ENCODE data around the gene NKAPL. TPM values are rescaled to one million over a fixed set of nuclear protein-coding genes. Genes with fewer than 3 reads are reported as not detected.

Gene NKAPL
- total RNA-seq, 2 experiments from 2014 or later: 0.12 TPM; not detected in 1

- peak within 1 kb of the TSS; percentile 81 for H3K27ac Mint-ChIP-seq
- ChIA-PET CTCF (no interaction called here), POLR2A (no interaction called here)
- peaks cover 5% of the 10 kb centered on the region for H3K36me3 Mint-ChIP-seq (ENCODE audit: low read depth)
- H3K9me3 Mint-ChIP-seq: no peaks in the 10 kb centered on the region
- peak; percentile 25 for DNase-seq
- H3K27me3 Mint-ChIP-seq: peaks cover 42% of the 10 kb centered on the region
- H3K4me1 Mint-ChIP-seq: peaks cover 36% of the 10 kb centered on the region
- H3K4me3 Mint-ChIP-seq: peak within 1 kb of the TSS; percentile 79
Observed at GRCh38 chr6:28225056-28225834, 33.9 kb upstream of the NKAPL start, which contains the start of gene ZSCAN9. TSS of gene ZSCAN9 (plus strand) at chr6:28225275. CDS start at chr6:28227085, 1,810 bp downstream.

GRCh38 chr6:28226460-28226859, 32.6 kb upstream of the NKAPL start:
- no peak for DNase-seq
- Mint-ChIP-seq H3K9me3 (no peaks in the 10 kb centered on the region), H3K4me3 (no peak overlapping the region), H3K27ac (no peak overlapping the region), H3K27me3 (peaks cover 33% of the 10 kb centered on the region), H3K36me3 (ENCODE audit: low read depth) (peaks cover 5% of the 10 kb centered on the region), H3K4me1 (peaks cover 36% of the 10 kb centered on the region)
- ChIA-PET POLR2A (interaction anchor here (0.6 kb wide), 1 partner anchor 28 kb away, joined by 3 read pairs; no protein-coding TSS in a partner anchor), CTCF (no interaction called here)

- Mint-ChIP-seq H3K9me3 (peaks cover 8% of the 10 kb centered on the region), H3K4me1 (peaks cover 13% of the 10 kb centered on the region), H3K36me3 (ENCODE audit: low read depth) (peaks cover 6% of the 10 kb centered on the region), H3K27ac (no peak overlapping the region), H3K4me3 (no peak overlapping the region), H3K27me3 (no peaks in the 10 kb centered on the region)
- DNase-seq: no peak
- CTCF ChIA-PET: no interaction called here
- POLR2A ChIA-PET: no interaction called here
Observed at GRCh38 chr6:28232785-28233184, 26.3 kb upstream of the NKAPL start.

- Mint-ChIP-seq H3K27ac (no peak overlapping the region), H3K4me1 (no peaks in the 10 kb centered on the region), H3K9me3 (peaks cover 11% of the 10 kb centered on the region), H3K27me3 (no peaks in the 10 kb centered on the region), H3K36me3 (ENCODE audit: low read depth) (peaks cover 6% of the 10 kb centered on the region), H3K4me3 (no peak overlapping the region)
- ChIA-PET CTCF (no interaction called here), POLR2A (no interaction called here)
- no peak for DNase-seq
Observed at GRCh38 chr6:28235912-28236452, 23.1 kb upstream of the NKAPL start.

- POLR2A ChIA-PET: no interaction called here
- CTCF ChIA-PET: no interaction called here
Observed at GRCh38 chr6:28239636-28240035, 19.5 kb upstream of the NKAPL start.

GRCh38 chr6:28240471-28240870, 18.6 kb upstream of the NKAPL start:
- POLR2A ChIA-PET: no interaction called here

More at GRCh38 chr6:28239636-28240035, 19.5 kb upstream of the NKAPL start:
- H3K27ac Mint-ChIP-seq: no peak overlapping the region
- no peak overlapping the region for H3K4me3 Mint-ChIP-seq
- H3K27me3 Mint-ChIP-seq: no peaks in the 10 kb centered on the region
- H3K36me3 Mint-ChIP-seq (ENCODE audit: low read depth): peaks cover 8% of the 10 kb centered on the region
- H3K9me3 Mint-ChIP-seq: peaks cover 2% of the 10 kb centered on the region
- no peaks in the 10 kb centered on the region for H3K4me1 Mint-ChIP-seq
- DNase-seq: no peak

GRCh38 chr6:28243946-28244345, 15.2 kb upstream of the NKAPL start:
- Mint-ChIP-seq H3K27ac (no peak overlapping the region), H3K4me3 (no peak overlapping the region), H3K4me1 (peaks cover 3% of the 10 kb centered on the region), H3K36me3 (ENCODE audit: low read depth) (peaks cover 46% of the 10 kb centered on the region), H3K9me3 (no peaks in the 10 kb centered on the region), H3K27me3 (no peaks in the 10 kb centered on the region)
- POLR2A ChIA-PET: no interaction called here
- DNase-seq: no peak
- CTCF ChIA-PET: interaction anchor here (0.5 kb wide), 1 partner anchor 47 kb away, joined by 3 read pairs; no protein-coding TSS in a partner anchor

More at GRCh38 chr6:28240471-28240870, 18.6 kb upstream of the NKAPL start:
- Mint-ChIP-seq H3K4me1 (no peaks in the 10 kb centered on the region), H3K9me3 (peaks cover 2% of the 10 kb centered on the region), H3K27me3 (no peaks in the 10 kb centered on the region), H3K36me3 (ENCODE audit: low read depth) (peaks cover 16% of the 10 kb centered on the region), H3K4me3 (no peak overlapping the region), H3K27ac (no peak overlapping the region)
- CTCF ChIA-PET: no interaction called here
- DNase-seq: no peak

- POLR2A ChIA-PET: no interaction called here
- CTCF ChIA-PET: no interaction called here
- Mint-ChIP-seq H3K27ac (no peak overlapping the region), H3K4me3 (no peak overlapping the region), H3K27me3 (no peaks in the 10 kb centered on the region), H3K36me3 (ENCODE audit: low read depth) (peaks cover 47% of the 10 kb centered on the region), H3K4me1 (peaks cover 11% of the 10 kb centered on the region), H3K9me3 (no peaks in the 10 kb centered on the region)
- no peak for DNase-seq
Observed at GRCh38 chr6:28245206-28245941, 13.7 kb upstream of the NKAPL start.

GRCh38 chr6:28248916-28249315, 10.2 kb upstream of the NKAPL start:
- DNase-seq: no peak
- H3K27me3 Mint-ChIP-seq: no peaks in the 10 kb centered on the region
- no peak overlapping the region for H3K4me3 Mint-ChIP-seq
- H3K27ac Mint-ChIP-seq: no peak overlapping the region
- ChIA-PET POLR2A (no interaction called here), CTCF (no interaction called here)
- H3K9me3 Mint-ChIP-seq: no peaks in the 10 kb centered on the region
- peaks cover 48% of the 10 kb centered on the region for H3K36me3 Mint-ChIP-seq (ENCODE audit: low read depth)
- peaks cover 32% of the 10 kb centered on the region for H3K4me1 Mint-ChIP-seq

- CTCF ChIA-PET: interaction anchor here (1.4 kb wide), 1 partner anchor 146 kb away, joined by 3 read pairs; no protein-coding TSS in a partner anchor
- Mint-ChIP-seq H3K36me3 (ENCODE audit: low read depth) (peaks cover 32% of the 10 kb centered on the region), H3K27me3 (no peaks in the 10 kb centered on the region), H3K9me3 (no peaks in the 10 kb centered on the region), H3K4me3 (peak overlapping the region; percentile 62), H3K27ac (no peak overlapping the region), H3K4me1 (peaks cover 32% of the 10 kb centered on the region)
- POLR2A ChIA-PET: no interaction called here
- DNase-seq: no peak
Observed at GRCh38 chr6:28250747-28251146, 8.3 kb upstream of the NKAPL start.

GRCh38 chr6:28251661-28252008, 7.5 kb upstream of the NKAPL start:
- POLR2A ChIA-PET: interaction anchor here (1.0 to 1.2 kb wide), 2 partner anchors 15 to 110 kb away, joined by 3 to 6 read pairs; partner anchors contain the start of genes ZKSCAN8 and ZSCAN26
- CTCF ChIA-PET: interaction anchor here (1.1 to 1.9 kb wide), 2 partner anchors 15 to 17 kb away, joined by 5 to 7 read pairs; partner anchors contain the start of gene ZSCAN26
- Mint-ChIP-seq H3K4me1 (peaks cover 32% of the 10 kb centered on the region), H3K27ac (peak overlapping the region; percentile 94), H3K9me3 (no peaks in the 10 kb centered on the region), H3K4me3 (peak overlapping the region; percentile 97), H3K36me3 (ENCODE audit: low read depth) (peaks cover 25% of the 10 kb centered on the region), H3K27me3 (no peaks in the 10 kb centered on the region)
- DNase-seq: peak; percentile 49

GRCh38 chr6:28252009-28252975, 6.8 kb upstream of the NKAPL start, which contains the start of gene ZKSCAN4:
TSS of gene ZKSCAN4 (minus strand) at chr6:28252269. CDS start at chr6:28251980, 289 bp downstream.
- H3K27me3 Mint-ChIP-seq: no peaks in the 10 kb centered on the region
- POLR2A ChIA-PET: interaction anchor here (0.5 to 1.2 kb wide), 4 partner anchors 15 to 148 kb away, joined by 3 to 6 read pairs (median 3); partner anchors contain the start of genes ZKSCAN8, ZSCAN26 and ZSCAN31

More at GRCh38 chr6:28252009-28252975, 6.8 kb upstream of the NKAPL start, which contains the start of gene ZKSCAN4:
- Mint-ChIP-seq H3K27ac (peak within 1 kb of the TSS; percentile 94), H3K9me3 (no peaks in the 10 kb centered on the region), H3K36me3 (ENCODE audit: low read depth) (peaks cover 18% of the 10 kb centered on the region), H3K4me3 (peak within 1 kb of the TSS; percentile 97), H3K4me1 (peaks cover 32% of the 10 kb centered on the region)
- CTCF ChIA-PET: interaction anchor here (0.8 to 1.9 kb wide), 4 partner anchors 14 to 136 kb away, joined by 4 to 7 read pairs (median 5); partner anchors contain the start of gene ZSCAN26
- peak; percentile 84 for DNase-seq
